A549 (cell line): ENCODE data around the gene KRTAP20-2. TPM values are rescaled to one million over a fixed set of nuclear protein-coding genes. Genes with fewer than 3 reads are reported as not detected.

Experiments used
- ATAC-seq, 2 experiments: fragments of 200-7000 bp in 1 of 2; fragments of >200 bp in 1 of 2; cut with Nextera tagmentation in 1 of 2; cut with Tn5 transposase in 1 of 2; 3 replicates each; pipeline versions ENCODE4 v1.8.0 to v1.9.1; 2018 to 2020; ENCODE audit warnings: mild to moderate bottlenecking in 1 of 2, moderate library complexity in 1 of 2
- CTCF ChIA-PET: fragments of 300-600 bp; sonication (Branson Sonifier 250); formaldehyde crosslinking; extraction: SDS; loops from one replicate; lab custom pipeline; 2021; ENCODE audit warnings: antibody characterized with exemption, inconsistent platforms; lab: Yijun Ruan, JAX
- POLR2A ChIA-PET: fragments of 350-600 bp; formaldehyde crosslinking; extraction: SDS; loops from one replicate; lab custom pipeline; 2021; ENCODE audit warnings: antibody characterized with exemption, inconsistent platforms; lab: Yijun Ruan, JAX
- DNase-seq, 2 experiments: peaks; one replicate each; pipeline versions ENCODE4 v3.0.0 to v3.0.0-alpha.2; 2011 to 2016; ENCODE audit warnings: low read depth in 1 of 2, low spot score in 1 of 2
- FAIRE-seq: peaks from 2 replicates; lab custom pipeline; 2011; peaks lifted over from hg19 to GRCh38; lab: Jason Lieb, UNC
- H3K27ac ChIP-seq, 2 experiments: fragments of >200 bp; sonication (Bioruptor Twin); formaldehyde crosslinking; 3 replicates each; pipeline ENCODE4 v1.5.1; 2016 to 2017
- H3K4me1 ChIP-seq: fragments of >200 bp; sonication (Bioruptor Twin); formaldehyde crosslinking; 3 replicates; pipeline ENCODE4 v1.6.1; 2016
- H3K4me2 ChIP-seq: fragments of >200 bp; sonication (Bioruptor Twin); formaldehyde crosslinking; 3 replicates; pipeline ENCODE4 v1.6.1; 2016
- H3K4me3 ChIP-seq: fragments of >200 bp; sonication (Bioruptor Twin); formaldehyde crosslinking; 3 replicates; pipeline ENCODE4 v1.5.1; 2016
- H3K9me3 ChIP-seq: fragments of >200 bp; sonication (Bioruptor Twin); formaldehyde crosslinking; 3 replicates; pipeline ENCODE4 v1.6.1; 2016
- EHMT2 ChIP-seq: fragments of 200-600 bp; sonication (generic); IDR thresholded peaks from 2 replicates; pipeline ENCODE4 v1.6.1; 2016; ENCODE audit warnings: antibody characterized with exemption, low read depth, mild to moderate bottlenecking, moderate library complexity
- ESRRA ChIP-seq: fragments of 150-350 bp; IDR thresholded peaks from 2 replicates; pipeline ENCODE4 v1.6.1; 2014; ENCODE audit warnings: mild to moderate bottlenecking, low read length, borderline replicate concordance
- FOSB ChIP-seq: fragments of 250-450 bp; sonication (Bioruptor Pico); IDR thresholded peaks from 2 replicates; pipeline ENCODE4 v1.5.0; 2020; ENCODE audit warnings: mild to moderate bottlenecking, moderate library complexity
- GATA3 ChIP-seq: IDR thresholded peaks from 2 replicates; pipeline ENCODE4 v1.6.1; 2012; ENCODE audit warnings: borderline replicate concordance
- HDAC2 ChIP-seq: fragments of 200-600 bp; sonication (generic); IDR thresholded peaks from 2 replicates; pipeline ENCODE4 v1.6.1; 2016
- HOXB13 ChIP-seq: fragments of 250-450 bp; sonication (Bioruptor Pico); IDR thresholded peaks from 2 replicates; pipeline ENCODE4 v1.5.0; 2020; ENCODE audit warnings: low read depth, mild to moderate bottlenecking, moderate library complexity
- JUN ChIP-seq, 2 experiments: fragments of >200 bp; sonication (Bioruptor Twin); formaldehyde crosslinking; IDR thresholded peaks; 2 replicates in 1 of 2; 3 replicates in 1 of 2; pipeline ENCODE4 v1.6.1; 2016 to 2017
- KDM5A ChIP-seq: fragments of 200-600 bp; sonication (generic); IDR thresholded peaks from 2 replicates; pipeline ENCODE4 v1.6.1; 2016; ENCODE audit warnings: antibody characterized with exemption, mild to moderate bottlenecking
- MAZ ChIP-seq: fragments of 150-350 bp; IDR thresholded peaks from 2 replicates; pipeline ENCODE4 v1.6.1; 2014; ENCODE audit warnings: antibody characterized with exemption, low read depth, low read length, borderline replicate concordance
- MYC ChIP-seq: IDR thresholded peaks from 2 replicates; pipeline ENCODE4 v1.6.1; 2012; ENCODE audit warnings: mild to moderate bottlenecking, inconsistent platforms, low read length, improper control_type of control experiment, borderline replicate concordance
- PHF8 ChIP-seq: fragments of 200-600 bp; sonication (generic); IDR thresholded peaks from 2 replicates; pipeline ENCODE4 v1.6.1; 2016; ENCODE audit warnings: low read depth, mild to moderate bottlenecking, antibody characterized with exemption, moderate library complexity, borderline replicate concordance
- RARB ChIP-seq: fragments of 250-450 bp; sonication (Bioruptor Pico); IDR thresholded peaks from 2 replicates; pipeline ENCODE4 v1.8.0; 2021; ENCODE audit warnings: mild to moderate bottlenecking, moderate library complexity
- RFX5 ChIP-seq: fragments of 450-650 bp; IDR thresholded peaks from 2 replicates; pipeline ENCODE4 v1.7.1; 2014; ENCODE audit warnings: antibody characterized with exemption, mild to moderate bottlenecking, moderate library complexity
- TFCP2L1 ChIP-seq: fragments of 250-450 bp; sonication (Bioruptor Pico); IDR thresholded peaks from 2 replicates; pipeline ENCODE4 v1.5.0; 2021; ENCODE audit warnings: mild to moderate bottlenecking
- TP53 ChIP-seq: fragments of 250-450 bp; sonication (Bioruptor Pico); IDR thresholded peaks from 2 replicates; pipeline ENCODE4 v1.5.0; 2021; ENCODE audit warnings: mild to moderate bottlenecking, moderate library complexity
- ZNF302 ChIP-seq: fragments of 250-450 bp; sonication (Bioruptor Pico); IDR thresholded peaks from 2 replicates; pipeline ENCODE4 v1.9.0; 2021; ENCODE audit warnings: inconsistent platforms, mild to moderate bottlenecking, moderate library complexity
- ZSCAN20 ChIP-seq: fragments of 250-450 bp; sonication (Bioruptor Pico); IDR thresholded peaks from 2 replicates; pipeline ENCODE4 v1.8.0; 2022; ENCODE audit warnings: mild to moderate bottlenecking, moderate library complexity
- WGBS: methylation state at CpG from one replicate; pipeline ENCODE4 v1.1.6; 2017; ENCODE audit errors: missing lambda C conversion rate; 5-methylcytosine and 5-hydroxymethylcytosine counted together
- polyA minus RNA-seq: library from RNA; depleted of rRNA, polyadenylated mRNA; stranded (reverse); fragments of >200 nt; gene quantifications from 2 replicates; pipeline ENCODE4 v1.2.3, GENCODE V29; 2011; rRNA and poly(A)+ RNA removed
- polyA plus RNA-seq, 4 experiments: library from polyadenylated mRNA; depleted of rRNA in 3 of 4; stranded (reverse); fragments of >200 nt; fragmentation: RNase III in 1 of 4; extraction: RNeasy Plus Mini Kit Qiagen cat#74134 plus additional on column Dnase treatment in 1 of 4; gene quantifications; 2 replicates in 3 of 4; 3 replicates in 1 of 4; pipeline ENCODE4 v1.2.3, GENCODE V29; 2011 to 2017
- TF ChIP-seq, protein P1 (sequence below): fragments of 200-600 bp; sonication (generic); IDR thresholded peaks from 2 replicates; pipeline ENCODE4 v1.6.1; 2016; ENCODE audit warnings: antibody characterized with exemption, mild to moderate bottlenecking, moderate library complexity
- TF ChIP-seq, protein P2 (sequence below): fragments of >200 bp; sonication (Bioruptor Twin); formaldehyde crosslinking; IDR thresholded peaks from 3 replicates; pipeline ENCODE4 v1.5.1; 2016
- TF ChIP-seq, protein P3 (sequence below): fragments of >200 bp; sonication (Bioruptor Twin); formaldehyde crosslinking; IDR thresholded peaks from 3 replicates; pipeline ENCODE4 v1.6.1; 2016
- TF ChIP-seq, protein P4 (sequence below): IDR thresholded peaks from 2 replicates; pipeline ENCODE4 v1.6.1; 2012; ENCODE audit warnings: low read depth, borderline replicate concordance

Gene KRTAP20-2
- polyA plus RNA-seq (2011; rRNA removed) (not detected in 2 replicates), polyA plus RNA-seq (2017; fragmentation: RNase III; extraction: RNeasy Plus Mini Kit Qiagen cat#74134 plus additional on column Dnase treatment) (not detected in 3 replicates), polyA minus RNA-seq (not detected in 2 replicates)
- polyA plus RNA-seq (2012; cell fraction: cytosol; rRNA removed), result not detected in 2 replicates
- not detected in 2 replicates for polyA plus RNA-seq (2012; cell fraction: nucleus; rRNA removed)

DNA sequence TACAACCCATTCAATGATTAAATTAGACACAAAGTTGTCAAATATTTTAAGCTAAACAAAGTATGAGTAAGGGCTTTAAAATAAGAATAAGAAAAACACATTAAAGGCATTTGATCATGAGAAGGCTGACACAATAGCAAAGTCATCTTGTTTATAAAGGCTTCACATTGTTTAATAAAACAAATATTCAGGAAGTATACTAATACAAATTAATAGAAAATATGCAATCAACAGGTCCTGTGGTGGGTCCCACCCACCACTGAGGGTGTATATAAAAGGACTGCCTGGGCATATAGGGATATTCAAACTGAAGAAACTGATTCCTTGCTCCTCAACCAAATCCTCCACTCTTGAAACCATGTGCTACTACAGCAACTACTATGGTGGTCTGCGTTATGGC, at the start of gene KRTAP20-2:
KRTAP20-2 (plus strand) TSS at position 301 of the 400 bp plus-strand sequence; CDS start at position 359, 58 bp downstream.
- FAIRE-seq (no peak), DNase-seq (no peak), ATAC-seq (no peak)
- H3K4me3 ChIP-seq, result no peak within 1 kb of the TSS
- no peaks in the 10 kb centered on the region for H3K9me3 ChIP-seq
- TF ChIP-seq GATA3, result no peak
- TF ChIP-seq ZNF302, result no peak
- TF ChIP-seq EHMT2, result no peak
- TF ChIP-seq, protein P1, sequence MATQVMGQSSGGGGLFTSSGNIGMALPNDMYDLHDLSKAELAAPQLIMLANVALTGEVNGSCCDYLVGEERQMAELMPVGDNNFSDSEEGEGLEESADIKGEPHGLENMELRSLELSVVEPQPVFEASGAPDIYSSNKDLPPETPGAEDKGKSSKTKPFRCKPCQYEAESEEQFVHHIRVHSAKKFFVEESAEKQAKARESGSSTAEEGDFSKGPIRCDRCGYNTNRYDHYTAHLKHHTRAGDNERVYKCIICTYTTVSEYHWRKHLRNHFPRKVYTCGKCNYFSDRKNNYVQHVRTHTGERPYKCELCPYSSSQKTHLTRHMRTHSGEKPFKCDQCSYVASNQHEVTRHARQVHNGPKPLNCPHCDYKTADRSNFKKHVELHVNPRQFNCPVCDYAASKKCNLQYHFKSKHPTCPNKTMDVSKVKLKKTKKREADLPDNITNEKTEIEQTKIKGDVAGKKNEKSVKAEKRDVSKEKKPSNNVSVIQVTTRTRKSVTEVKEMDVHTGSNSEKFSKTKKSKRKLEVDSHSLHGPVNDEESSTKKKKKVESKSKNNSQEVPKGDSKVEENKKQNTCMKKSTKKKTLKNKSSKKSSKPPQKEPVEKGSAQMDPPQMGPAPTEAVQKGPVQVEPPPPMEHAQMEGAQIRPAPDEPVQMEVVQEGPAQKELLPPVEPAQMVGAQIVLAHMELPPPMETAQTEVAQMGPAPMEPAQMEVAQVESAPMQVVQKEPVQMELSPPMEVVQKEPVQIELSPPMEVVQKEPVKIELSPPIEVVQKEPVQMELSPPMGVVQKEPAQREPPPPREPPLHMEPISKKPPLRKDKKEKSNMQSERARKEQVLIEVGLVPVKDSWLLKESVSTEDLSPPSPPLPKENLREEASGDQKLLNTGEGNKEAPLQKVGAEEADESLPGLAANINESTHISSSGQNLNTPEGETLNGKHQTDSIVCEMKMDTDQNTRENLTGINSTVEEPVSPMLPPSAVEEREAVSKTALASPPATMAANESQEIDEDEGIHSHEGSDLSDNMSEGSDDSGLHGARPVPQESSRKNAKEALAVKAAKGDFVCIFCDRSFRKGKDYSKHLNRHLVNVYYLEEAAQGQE, result no peak
- no peak for TF ChIP-seq PHF8
- TF ChIP-seq FOSB (CRISPR knock-in tag), result no peak
- H3K4me1 ChIP-seq, result no peaks in the 10 kb centered on the region
- ChIA-PET CTCF (no interaction called here), POLR2A (no interaction called here)
- H3K4me2 ChIP-seq, result no peak within 1 kb of the TSS
- WGBS, result no CpG with 5 or more reads among the region's 1 CpG
- no peak within 1 kb of the TSS for H3K27ac ChIP-seq

DNA sequence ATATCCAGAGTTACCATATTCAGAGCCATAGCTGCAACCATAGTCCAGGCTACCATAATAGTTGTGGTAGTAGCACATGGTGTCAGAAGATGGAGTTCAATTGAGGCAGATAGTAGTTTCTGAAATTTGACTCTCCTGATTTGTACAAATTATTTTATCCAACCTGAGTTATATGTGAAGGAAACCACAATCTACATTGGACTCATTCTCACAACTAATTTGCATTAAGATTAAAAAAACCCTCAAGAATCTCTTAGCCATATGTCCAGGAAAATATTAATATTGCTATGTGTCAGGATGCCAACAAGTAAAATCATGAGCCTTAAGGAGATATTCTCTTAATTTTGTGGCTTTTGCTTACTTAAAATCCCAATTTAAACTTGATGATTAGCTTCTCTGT, 44.7 kb upstream of the KRTAP20-2 start, which contains the start of gene KRTAP22-2:
KRTAP22-2 (minus strand) TSS at position 101 of the 400 bp plus-strand sequence.
- Histone ChIP-seq H3K9me3 (no peaks in the 10 kb centered on the region), H3K4me1 (no peaks in the 10 kb centered on the region), H3K4me2 (no peak within 1 kb of the TSS), H3K27ac (no peak within 1 kb of the TSS), H3K4me3 (no peak within 1 kb of the TSS)
- ChIA-PET POLR2A (no interaction called here), CTCF (no interaction called here)
- FAIRE-seq (no peak), DNase-seq (no peak)
- TF ChIP-seq, protein P2, sequence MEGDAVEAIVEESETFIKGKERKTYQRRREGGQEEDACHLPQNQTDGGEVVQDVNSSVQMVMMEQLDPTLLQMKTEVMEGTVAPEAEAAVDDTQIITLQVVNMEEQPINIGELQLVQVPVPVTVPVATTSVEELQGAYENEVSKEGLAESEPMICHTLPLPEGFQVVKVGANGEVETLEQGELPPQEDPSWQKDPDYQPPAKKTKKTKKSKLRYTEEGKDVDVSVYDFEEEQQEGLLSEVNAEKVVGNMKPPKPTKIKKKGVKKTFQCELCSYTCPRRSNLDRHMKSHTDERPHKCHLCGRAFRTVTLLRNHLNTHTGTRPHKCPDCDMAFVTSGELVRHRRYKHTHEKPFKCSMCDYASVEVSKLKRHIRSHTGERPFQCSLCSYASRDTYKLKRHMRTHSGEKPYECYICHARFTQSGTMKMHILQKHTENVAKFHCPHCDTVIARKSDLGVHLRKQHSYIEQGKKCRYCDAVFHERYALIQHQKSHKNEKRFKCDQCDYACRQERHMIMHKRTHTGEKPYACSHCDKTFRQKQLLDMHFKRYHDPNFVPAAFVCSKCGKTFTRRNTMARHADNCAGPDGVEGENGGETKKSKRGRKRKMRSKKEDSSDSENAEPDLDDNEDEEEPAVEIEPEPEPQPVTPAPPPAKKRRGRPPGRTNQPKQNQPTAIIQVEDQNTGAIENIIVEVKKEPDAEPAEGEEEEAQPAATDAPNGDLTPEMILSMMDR, result no peak
- no peak for TF ChIP-seq ESRRA
- no peak for TF ChIP-seq TP53 (CRISPR knock-in tag)
- TF ChIP-seq RARB (CRISPR knock-in tag), result no peak
- TF ChIP-seq TFCP2L1 (CRISPR knock-in tag), result no peak
- TF ChIP-seq HOXB13 (CRISPR knock-in tag), result no peak
- TF ChIP-seq, protein P3, sequence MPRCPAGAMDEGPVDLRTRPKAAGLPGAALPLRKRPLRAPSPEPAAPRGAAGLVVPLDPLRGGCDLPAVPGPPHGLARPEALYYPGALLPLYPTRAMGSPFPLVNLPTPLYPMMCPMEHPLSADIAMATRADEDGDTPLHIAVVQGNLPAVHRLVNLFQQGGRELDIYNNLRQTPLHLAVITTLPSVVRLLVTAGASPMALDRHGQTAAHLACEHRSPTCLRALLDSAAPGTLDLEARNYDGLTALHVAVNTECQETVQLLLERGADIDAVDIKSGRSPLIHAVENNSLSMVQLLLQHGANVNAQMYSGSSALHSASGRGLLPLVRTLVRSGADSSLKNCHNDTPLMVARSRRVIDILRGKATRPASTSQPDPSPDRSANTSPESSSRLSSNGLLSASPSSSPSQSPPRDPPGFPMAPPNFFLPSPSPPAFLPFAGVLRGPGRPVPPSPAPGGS, result no peak
- no peak for TF ChIP-seq RFX5
- TF ChIP-seq KDM5A, result no peak
- TF ChIP-seq JUN (IDR thresholded peaks at IDR 0.05), result no peak
- no peak for TF ChIP-seq MAZ
- TF ChIP-seq MYC, result no peak
- TF ChIP-seq ZSCAN20, result no peak
- TF ChIP-seq, protein P4, sequence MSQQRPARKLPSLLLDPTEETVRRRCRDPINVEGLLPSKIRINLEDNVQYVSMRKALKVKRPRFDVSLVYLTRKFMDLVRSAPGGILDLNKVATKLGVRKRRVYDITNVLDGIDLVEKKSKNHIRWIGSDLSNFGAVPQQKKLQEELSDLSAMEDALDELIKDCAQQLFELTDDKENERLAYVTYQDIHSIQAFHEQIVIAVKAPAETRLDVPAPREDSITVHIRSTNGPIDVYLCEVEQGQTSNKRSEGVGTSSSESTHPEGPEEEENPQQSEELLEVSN, result no peak
- no peak for TF ChIP-seq GATA3
- no peak for TF ChIP-seq HDAC2
- TF ChIP-seq, all 56 proteins: peak for 0
- no peak for ATAC-seq
